Stimulated activated CD4-positive, alpha-beta T cell treated with anti-CD3 and anti-CD28 coated beads, Interleukin-1b, Interleukin-23, amount 100 ng/mL, for 24 hours (primary cell): ENCODE data around the gene SPIN2B.
"Not testable (repeated sequence)": the region's sequence is repeated elsewhere in the genome, so short reads cannot be mapped to it uniquely, and the experiment has no call there.

Source experiments
- DNase-seq, 4 experiments: peaks; one replicate each; pipeline ENCODE4 v3.0.0-alpha.2; 2020; ENCODE audit warnings: low read depth in 4 of 4, low spot score in 1 of 4

Gene SPIN2B

DNA sequence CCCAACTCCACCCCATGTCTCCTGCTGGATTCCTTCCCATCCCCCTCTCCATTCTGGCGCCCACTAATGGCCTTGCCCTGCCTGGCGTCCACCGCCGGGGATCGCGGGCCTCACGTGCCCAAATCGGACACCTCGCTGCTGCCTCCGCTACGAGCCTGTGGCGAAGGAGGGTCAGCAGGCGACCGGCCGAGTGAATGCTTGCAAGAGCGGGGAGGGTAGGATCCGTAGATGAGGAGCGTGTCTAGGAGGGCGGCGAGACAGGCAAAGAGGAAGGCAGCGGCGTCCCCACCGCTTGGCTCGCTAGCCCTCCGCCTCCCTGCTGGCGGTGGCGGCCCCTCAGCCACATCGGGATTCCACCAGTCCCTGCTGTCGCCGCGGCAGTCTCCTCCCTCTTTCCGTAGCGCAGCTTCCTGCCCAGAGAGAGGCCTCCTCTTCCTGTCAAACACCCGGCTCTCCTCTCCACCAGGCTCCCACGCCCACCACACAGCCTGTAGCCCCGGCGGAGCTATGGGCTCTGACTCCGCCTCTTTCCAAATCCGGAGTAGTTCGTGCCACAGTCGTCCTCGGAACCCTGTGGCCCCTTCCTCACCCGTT, at the start of gene SPIN2B:
Gene SPIN2B, minus strand, starts transcription at position 387 of the 594 bp plus-strand sequence.
- DNase-seq = peak; percentile 33 to 76 (median 54)

DNA sequence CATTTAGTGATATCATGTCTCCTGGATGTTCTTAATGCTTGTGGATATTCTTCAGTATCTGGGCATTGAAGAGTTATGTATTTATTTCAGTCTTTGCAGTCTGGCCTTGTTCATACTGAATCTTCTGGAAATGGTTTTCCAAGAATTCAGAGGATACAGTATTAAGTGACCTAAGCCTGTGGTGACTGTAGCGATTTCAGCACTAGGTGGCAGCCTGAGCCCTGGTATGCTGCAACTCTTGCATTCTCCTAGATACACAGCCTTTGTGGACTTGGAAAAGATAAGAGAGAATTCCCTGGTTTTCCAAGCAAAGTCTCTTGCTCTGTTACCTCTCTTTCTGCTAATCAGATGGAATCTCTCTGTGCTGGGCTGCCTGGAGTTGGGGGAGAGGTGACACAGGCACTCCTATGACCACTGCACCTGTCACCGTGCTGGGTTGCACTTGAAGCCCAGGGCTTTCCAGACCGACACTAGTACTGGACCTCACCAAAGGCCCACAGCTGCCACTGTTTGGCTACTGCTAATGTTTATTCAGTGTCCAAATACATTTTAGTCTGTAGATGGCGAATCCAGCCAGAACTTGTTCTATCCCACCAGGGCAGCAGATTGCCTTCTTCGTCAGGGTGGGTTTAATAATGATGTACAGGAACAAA, 35.2 kb upstream of the SPIN2B start:
- no peak for DNase-seq

DNA sequence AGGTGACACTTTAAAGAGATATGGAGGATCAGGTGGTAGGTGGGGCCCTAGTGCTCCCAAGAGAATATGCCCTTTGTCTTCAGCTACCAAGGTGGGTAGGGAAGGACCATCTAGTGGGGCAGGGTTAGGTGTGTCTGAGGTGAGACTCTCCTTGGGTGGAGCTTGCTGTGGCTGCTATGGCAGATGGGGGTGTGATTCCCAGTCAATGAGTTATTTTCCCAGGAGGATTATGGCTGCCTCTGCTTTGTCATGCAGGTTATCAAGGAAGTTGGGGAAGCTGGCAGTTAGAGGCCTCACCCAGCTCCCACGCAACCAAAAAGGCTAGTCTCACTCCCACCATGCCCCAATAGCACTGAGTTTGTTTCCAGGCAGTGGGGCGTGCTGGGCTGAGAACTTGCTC, 33.8 kb upstream of the SPIN2B start:
- DNase-seq = no peak

DNA sequence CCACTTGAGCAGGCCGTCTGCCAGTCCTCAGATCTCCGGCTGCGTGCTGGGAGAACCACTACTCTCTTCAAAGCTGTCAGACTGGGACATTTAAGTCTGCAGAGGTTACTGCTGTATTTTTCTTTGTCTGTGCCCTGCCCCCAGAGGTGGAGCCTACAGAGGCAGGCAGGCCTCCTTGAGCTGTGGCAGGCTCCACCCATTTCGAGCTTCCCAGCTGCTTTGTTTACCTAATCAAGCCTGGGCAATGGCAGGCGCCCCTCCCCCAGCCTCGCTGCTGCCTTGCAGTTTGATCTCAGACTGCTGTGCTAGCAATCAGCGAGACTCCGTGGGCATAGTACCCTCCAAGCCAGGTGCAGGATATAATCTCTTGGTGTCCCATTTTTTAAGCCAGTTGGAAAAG, 30.9 kb upstream of the SPIN2B start:
- DNase-seq = not testable (repeated sequence)

DNA sequence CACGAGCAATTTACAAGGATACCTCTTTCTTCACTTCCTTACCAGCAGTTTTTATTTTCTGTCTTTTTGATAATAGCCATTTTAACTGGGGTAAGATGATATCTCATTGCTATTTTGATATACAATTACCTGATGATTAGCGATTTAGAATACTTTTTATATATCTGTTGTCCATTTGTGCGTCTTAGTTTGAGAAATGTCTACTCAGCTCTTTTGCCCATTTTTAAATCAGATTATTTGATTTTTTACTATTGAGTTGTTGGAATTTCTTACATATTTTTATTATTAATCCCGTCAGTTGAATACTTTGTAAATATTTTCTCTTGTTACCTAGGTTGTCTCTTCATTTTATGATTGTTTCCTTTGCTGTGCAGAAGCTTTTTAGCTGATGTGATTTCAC, 17.3 kb upstream of the SPIN2B start:
- DNase-seq = no peak

DNA sequence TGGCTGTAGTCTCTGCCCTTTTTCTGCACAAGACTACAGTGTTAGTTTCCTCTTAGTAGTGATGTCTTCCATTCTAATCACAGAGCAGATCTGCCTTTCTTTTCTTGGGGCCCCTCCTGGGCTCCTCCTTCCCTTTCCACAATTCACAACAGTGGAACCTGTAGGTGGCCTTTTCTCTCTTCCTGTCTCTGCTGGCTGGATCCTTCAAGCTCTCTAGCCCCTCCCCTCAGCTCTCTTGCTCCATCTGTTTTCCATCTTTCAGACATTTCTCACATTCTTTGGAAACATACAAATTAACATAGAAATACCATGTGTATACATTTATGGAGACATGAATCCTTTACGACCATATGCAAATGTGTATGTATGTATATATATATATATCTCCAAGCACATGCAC, 16.2 kb upstream of the SPIN2B start:
- DNase-seq = no peak

DNA sequence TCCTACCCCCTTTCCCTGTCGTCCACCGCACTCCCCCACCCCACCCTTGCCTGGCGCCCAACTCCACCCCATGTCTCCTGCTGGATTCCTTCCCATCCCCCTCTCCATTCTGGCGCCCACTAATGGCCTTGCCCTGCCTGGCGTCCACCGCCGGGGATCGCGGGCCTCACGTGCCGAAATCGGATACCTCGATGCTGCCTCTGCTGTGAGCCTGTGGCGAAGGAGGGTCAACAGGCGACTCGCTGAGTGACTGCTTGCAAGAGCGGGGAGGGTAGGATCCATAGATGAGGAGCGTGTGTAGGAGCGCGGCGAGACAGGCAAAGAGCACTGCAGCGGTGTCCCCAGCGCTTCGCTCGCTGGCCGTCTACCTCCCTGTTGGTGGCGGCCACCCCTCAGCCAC, 15.7 kb upstream of the SPIN2B start, which contains the start of gene SPIN2A:
Gene SPIN2A, minus strand, starts transcription at position 325 of the 400 bp plus-strand sequence. CDS start 800 bp downstream, outside the sequence.
- not testable (repeated sequence) for DNase-seq

DNA sequence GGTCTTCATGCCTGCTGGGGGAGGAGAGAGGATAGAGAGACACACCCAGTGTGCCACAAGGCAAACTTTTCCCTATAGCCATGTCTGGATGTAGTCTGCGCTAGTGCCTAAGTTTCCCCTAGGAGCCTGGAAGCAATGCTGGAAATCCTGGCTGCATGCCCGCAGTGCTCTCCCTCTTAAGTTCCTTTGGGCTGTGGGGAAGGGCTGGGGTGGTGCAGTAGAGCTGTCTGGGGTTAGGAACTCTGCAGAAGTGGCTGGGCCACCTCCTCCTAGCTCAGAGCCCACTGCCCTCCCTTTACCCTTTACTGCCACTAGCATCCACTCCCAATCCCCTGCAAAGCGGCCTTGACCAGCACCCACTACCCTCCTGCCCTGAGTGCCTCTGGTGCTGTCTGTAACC, 15.2 kb upstream of the SPIN2B start:
- not testable (repeated sequence) for DNase-seq

DNA sequence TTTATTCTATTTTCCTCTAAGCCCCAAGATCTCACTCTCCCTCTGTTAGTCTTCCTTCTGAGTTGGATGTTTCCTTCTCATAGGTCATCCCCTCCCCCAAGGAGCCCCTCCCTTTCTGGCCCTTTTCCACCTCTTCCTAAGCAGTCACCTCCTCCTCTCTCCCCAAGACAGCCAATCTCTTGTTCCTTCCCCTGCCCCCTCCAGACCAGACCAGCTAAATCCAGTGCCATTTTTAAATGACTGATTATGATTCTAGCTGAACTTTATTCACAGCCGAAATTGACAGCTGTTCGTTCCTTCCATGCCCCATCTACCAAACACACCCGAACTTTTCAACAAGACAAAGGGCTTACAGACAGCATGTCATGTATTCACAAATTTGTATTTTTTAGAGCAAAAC, 13.9 kb upstream of the SPIN2B start:
- no peak for DNase-seq

DNA sequence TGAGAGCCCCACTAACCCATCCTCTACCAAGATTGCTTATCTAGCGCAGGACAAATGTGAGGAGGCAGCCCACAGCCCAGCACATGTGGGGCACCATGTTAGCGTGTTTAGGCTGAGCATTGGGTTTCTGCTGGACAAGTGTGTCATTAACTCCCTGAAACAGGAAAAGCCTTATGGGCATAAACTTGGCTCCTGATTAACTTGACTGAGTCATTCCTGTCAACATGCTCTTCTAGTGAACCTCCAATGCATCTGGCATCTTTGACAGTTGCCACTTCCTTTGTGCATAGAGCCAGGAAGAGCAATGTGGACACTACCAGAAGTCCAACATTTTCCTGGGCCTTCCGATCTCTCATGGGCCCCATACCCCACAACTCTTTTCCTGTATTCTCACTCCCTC, 13.4 kb upstream of the SPIN2B start:
- DNase-seq = no peak

DNA sequence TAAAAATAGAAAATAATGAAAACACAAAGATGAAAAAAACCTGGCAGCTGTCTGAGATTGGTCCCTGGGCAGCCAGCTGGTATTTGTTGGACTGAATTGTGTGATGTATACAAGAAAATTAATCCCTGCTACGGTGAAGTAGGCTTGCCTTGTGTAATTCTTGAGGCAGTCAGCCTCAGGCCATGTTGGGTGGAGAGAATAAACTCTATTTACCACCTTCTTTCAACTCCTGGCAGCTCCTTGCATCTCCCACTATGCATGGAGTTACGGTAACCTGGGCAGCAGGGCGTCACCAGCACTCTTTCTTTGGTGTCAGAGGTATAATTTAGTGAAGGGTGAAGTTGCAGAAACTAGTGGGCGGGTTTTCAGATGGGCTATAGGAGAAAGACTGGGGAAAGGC, 12.4 kb upstream of the SPIN2B start:
- no peak for DNase-seq

DNA sequence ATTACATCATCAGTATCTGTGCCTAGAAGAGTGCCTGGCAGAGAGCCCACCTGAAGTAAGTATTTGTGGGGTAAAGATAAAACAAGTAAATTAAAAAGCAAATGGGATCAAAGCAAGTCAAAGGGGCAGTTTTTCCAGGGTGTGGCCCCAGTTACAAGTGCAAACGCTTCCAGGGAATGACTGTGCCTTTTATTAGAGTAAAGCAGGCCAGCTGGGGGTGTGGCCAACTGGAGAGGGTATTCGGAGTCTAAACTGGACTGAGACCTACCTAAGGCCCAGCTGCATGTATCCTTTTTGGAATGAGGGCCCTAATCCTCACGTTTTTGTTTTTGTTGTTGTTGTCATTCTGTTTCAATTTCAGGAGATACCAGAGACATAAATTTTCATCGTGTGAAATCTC, 11.9 kb upstream of the SPIN2B start:
- DNase-seq = not testable (repeated sequence)

DNA sequence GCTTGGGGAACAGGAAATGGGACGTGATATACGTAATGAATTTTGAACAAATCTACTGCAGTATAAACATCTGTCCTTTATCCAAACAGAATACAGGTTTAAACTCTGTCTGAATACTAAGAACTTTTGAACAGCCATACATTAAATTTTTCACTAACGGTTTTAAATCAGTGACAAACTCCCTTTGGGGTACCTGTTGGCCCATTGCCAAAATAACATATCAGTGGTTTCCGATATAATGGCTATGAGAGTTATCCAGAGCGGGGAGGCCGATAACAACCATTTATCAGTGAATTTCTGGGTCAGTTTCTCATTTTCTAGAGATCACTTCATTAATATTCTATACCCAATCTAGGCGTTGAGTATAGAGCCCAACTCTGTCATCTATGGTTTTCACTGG, 10.7 kb upstream of the SPIN2B start:
- DNase-seq = no peak

DNA sequence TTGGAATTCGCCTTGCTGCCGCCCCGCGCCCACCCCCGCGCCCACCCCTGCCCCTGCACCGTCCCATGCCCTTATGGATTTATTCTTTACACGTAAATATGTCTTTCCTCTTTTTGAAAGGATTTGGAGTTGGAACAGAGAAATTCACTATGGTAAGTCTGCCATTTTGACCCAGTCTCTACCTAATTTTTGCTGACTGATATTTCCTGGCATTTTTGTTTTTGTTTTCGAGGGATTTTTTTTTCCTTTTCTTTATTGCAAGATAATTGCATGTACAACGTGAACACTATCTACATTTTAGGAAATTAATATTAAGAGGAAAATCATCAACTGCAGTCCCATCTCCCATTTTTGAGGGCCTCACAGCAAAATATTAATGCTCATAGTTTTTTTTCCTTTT, 468 bp upstream of the SPIN2B start:
- no peak for DNase-seq

DNA sequence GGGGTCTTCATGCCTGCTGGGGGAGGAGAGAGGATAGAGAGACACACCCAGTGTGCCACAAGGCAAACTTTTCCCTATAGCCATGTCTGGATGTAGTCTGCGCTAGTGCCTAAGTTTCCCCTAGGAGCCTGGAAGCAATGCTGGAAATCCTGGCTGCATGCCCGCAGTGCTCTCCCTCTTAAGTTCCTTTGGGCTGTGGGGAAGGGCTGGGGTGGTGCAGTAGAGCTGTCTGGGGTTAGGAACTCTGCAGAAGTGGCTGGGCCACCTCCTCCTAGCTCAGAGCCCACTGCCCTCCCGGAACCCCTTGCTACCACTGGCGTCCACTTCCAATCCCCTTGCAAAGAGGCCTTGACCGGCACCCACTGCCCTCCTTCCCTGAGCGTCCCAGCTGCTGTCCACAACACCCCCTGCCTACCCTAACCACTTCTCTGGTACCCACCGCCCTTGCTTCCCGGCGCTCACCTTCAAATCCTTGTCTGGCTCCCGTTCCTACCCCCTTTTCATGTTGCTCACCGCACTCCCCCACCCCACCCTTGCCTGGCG, 658 bp downstream of the SPIN2B start:
- not testable (repeated sequence) for DNase-seq

DNA sequence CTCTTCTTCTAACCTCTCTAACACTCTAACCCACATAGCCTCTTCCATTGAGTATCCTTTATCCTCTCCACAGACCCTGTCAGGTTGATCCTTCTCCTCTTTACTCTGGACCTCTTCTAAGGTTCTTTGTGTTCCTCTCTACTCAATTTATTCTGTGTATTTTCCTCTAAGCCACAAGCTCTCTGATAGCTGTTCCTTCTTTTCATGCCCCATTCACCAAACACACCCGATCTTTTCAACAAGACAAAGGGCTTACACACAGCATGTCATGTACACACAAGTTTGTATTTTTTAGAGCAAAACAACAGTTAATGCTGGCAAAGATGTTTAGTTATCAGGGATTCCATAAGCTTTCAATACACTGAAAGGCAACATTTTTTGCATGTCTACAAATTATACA, 1.9 kb downstream of the SPIN2B start:
- no peak for DNase-seq

DNA sequence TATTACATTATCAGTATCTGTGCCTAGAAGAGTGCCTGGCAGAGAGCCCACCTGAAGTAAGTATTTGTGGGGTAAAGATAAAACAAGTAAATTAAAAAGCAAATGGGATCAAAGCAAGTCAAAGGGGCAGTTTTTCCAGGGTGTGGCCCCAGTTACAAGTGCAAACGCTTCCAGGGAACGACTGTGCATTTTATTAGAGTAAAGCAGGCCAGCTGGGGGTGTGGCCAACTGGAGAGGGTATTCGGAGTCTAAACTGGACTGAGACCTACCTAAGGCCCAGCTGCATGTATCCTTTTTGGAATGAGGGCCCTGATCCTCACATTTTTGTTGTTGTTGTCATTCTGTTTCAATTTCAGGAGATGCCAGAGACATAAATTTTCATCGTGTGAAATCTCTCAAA, 3.8 kb downstream of the SPIN2B start:
- not testable (repeated sequence) for DNase-seq

DNA sequence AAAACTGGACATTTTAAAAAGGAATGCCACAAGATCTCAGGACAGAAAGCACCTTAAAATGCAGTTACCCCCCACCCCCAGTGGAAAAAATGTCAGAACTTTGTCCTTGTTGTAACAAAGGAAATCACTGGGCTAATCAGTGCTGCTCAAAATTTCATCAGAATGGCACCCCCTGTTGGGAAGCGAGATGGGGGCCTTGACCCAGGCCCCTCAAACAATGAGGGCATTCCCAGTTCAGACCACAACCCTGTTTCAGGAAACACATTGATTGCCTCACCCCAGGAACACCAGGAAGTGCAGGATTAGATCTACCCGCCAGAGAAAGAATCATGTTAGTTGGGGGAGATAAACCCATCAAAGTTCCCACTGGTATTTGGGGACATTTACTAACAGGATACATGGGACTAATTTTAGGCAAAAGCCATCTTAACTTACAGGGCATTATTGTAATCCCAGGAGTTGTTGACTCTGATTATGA, 16.4 kb downstream of the SPIN2B start:
- no peak for DNase-seq

DNA sequence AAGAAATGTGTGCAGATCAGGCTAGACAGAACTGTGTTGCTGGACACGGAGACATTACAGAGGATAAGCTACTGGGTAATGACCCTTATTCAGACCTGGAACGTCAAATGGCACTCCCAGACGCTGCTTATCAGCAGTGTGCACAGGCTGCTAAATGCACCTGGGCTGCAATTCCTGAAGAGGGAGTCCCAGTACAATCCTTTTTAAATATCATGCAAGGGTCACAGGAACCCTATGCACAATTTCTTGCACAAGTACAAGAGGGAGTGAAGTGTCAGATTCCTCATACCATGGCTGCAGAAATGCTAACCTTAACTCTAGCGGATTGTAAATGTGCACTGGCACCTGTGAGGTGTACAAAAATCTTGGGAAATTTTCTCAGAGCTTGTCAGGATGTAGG, 16.9 kb downstream of the SPIN2B start:
- no peak for DNase-seq

DNA sequence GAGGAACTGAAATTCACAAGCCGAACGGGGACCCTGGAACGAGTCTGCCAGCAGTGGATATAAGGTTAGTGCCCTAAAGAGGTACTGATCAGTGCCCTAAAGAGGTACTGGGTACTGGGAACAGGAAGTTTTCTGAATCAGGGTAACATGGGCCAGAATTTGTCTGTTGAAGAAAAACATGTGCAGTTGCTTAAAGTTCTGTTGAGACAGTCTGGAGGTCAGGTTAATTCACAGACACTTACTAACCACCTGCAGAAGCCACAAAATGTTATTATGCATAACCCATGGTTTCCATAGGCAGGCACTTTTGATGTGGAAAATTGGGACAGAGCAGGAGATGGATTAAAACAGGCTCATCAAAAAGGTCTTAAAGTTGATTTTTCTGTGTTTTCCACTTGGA, 17.9 kb downstream of the SPIN2B start:
- DNase-seq = no peak

DNA sequence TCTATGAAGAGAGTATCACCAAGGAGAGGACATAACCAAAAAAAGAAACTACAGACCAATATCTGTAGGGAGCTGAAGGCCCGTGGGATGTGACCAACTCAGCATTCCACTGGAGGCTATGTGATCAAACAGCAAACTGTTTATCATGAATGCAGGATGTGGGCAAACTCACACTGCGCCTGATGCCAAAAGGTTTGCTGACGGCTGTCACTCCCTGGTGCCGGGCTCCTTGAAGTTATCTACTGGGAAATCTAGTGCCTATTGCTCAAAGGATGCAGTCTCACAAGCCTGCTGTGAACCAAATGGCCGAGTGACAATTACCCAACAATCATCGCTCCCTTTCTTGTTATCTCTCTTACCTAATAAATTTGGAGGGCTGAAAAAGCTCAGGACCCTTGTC, 18.4 kb downstream of the SPIN2B start:
- not testable (repeated sequence) for DNase-seq

DNA sequence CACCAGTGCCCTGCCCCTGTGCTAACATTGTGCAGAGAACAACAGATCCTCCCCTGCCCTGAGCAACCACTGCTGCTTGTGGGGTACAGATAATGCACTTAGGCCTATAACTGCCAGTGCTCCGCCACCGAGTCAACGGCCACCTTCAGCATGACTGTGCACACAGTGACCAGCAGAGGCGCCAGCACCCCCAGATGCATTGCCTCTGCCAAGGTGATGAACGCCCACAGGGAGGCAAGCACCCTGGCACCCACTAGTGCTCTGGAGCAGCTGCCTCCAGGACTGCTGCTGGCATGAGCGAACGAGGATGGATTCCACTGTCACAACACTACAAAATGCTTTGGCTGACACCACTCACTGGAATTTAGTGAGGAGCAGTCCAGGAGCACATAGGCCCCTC, 38.2 kb downstream of the SPIN2B start:
- DNase-seq = no peak

DNA sequence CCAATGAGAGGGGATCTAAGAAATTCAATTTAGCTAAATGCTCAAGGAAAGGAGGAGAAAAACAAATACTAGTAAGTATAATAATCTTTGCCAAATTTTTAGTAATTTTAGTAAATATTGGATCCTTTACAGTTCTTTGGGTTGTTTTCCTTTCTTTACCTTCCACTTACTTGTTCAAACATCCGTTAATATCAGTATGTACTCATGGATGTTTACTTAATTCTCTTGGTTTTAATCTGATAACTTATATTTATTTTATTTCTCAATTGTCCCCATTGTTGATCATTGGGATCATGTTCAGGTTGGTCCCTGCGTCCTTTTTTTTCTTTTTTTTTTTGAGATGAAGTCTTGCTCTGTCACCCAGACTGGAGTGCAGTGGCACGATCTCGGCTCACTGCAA, 46.9 kb downstream of the SPIN2B start:
- no peak for DNase-seq
